Measurements from ENCODE around the gene OSBPL7.

Gene OSBPL7

GRCh38 chr17:47789611-47790561 is 31.7 kb downstream of the OSBPL7 start (continued):
- no peak for TF ChIP-seq ZNF549 (tag by site-specific recombination; IDR thresholded peaks at IDR 0.05)
- TF ChIP-seq ZNF366 (tag by site-specific recombination; conservative IDR thresholded peaks at IDR 0.05): 0 out of 2 replicates have a peak, but pooled peaks have one; percentile 31
- no peak for TF ChIP-seq RBAK (tag by site-specific recombination; IDR thresholded peaks at IDR 0.05)
- peak; percentile 42; the same call in 1 of the 2 replicates for TF ChIP-seq ZNF394 (tag by site-specific recombination; IDR thresholded peaks at IDR 0.05; ENCODE audit: borderline replicate concordance)
- no peak for TF ChIP-seq ZNF175 (tag by site-specific recombination; IDR thresholded peaks at IDR 0.05)
- no peak for TF ChIP-seq ZNF423 (tag by site-specific recombination; IDR thresholded peaks at IDR 0.05)
- TF ChIP-seq, protein P1, sequence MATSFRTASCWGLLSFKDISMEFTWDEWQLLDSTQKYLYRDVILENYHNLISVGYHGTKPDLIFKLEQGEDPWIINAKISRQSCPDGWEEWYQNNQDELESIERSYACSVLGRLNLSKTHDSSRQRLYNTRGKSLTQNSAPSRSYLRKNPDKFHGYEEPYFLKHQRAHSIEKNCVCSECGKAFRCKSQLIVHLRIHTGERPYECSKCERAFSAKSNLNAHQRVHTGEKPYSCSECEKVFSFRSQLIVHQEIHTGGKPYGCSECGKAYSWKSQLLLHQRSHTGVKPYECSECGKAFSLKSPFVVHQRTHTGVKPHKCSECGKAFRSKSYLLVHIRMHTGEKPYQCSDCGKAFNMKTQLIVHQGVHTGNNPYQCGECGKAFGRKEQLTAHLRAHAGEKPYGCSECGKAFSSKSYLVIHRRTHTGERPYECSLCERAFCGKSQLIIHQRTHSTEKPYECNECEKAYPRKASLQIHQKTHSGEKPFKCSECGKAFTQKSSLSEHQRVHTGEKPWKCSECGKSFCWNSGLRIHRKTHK (tag by site-specific recombination; IDR thresholded peaks at IDR 0.05): no peak
- no peak for TF ChIP-seq ZNF664 (tag by site-specific recombination; IDR thresholded peaks at IDR 0.05)
- TF ChIP-seq ZNF571 (tag by site-specific recombination; IDR thresholded peaks at IDR 0.05): no peak
- TF ChIP-seq ZNF391 (tag by site-specific recombination; IDR thresholded peaks at IDR 0.05; ENCODE audit: borderline replicate concordance, low read depth): no peak
- TF ChIP-seq ZBTB8A (tag by site-specific recombination; IDR thresholded peaks at IDR 0.05): peak; percentile 42; the same call in 1 of the 2 replicates
- TF ChIP-seq ZNF785 (tag by site-specific recombination; IDR thresholded peaks at IDR 0.05): no peak
- TF ChIP-seq ZNF558 (tag by site-specific recombination; IDR thresholded peaks at IDR 0.05): no peak
- TF ChIP-seq TRIM28 (IDR thresholded peaks at IDR 0.05; ENCODE audit: borderline replicate concordance, low read length): no peak
- TF ChIP-seq ZNF239 (tag by site-specific recombination; IDR thresholded peaks at IDR 0.05): no peak
- no peak for TF ChIP-seq ZNF146 (tag by site-specific recombination; IDR thresholded peaks at IDR 0.05)
- peak; percentile 77 for TF ChIP-seq ZBTB17 (tag by site-specific recombination; IDR thresholded peaks at IDR 0.05)
- no peak for TF ChIP-seq ZNF148 (tag by site-specific recombination; IDR thresholded peaks at IDR 0.05; ENCODE audit: borderline replicate concordance)
- no peak for TF ChIP-seq TCF7L2 (IDR thresholded peaks at IDR 0.05; ENCODE audit: borderline replicate concordance, low read depth, low read length)
- no peak for TF ChIP-seq ZNF639 (tag by site-specific recombination; IDR thresholded peaks at IDR 0.05)
- no peak for TF ChIP-seq ZNF211 (tag by site-specific recombination; IDR thresholded peaks at IDR 0.05; ENCODE audit: low read depth)
- no peak for TF ChIP-seq ZNF354C (tag by site-specific recombination; IDR thresholded peaks at IDR 0.05; ENCODE audit: borderline replicate concordance, low read depth)
- no peak for TF ChIP-seq ZSCAN16 (tag by site-specific recombination; IDR thresholded peaks at IDR 0.05)
- TF ChIP-seq ZNF426 (tag by site-specific recombination; IDR thresholded peaks at IDR 0.05): no peak
- TF ChIP-seq ZBTB48 (tag by site-specific recombination; IDR thresholded peaks at IDR 0.05): no peak
- no peak for TF ChIP-seq GFI1B (tag by site-specific recombination; IDR thresholded peaks at IDR 0.05)
- TF ChIP-seq ZBTB1 (tag by site-specific recombination; IDR thresholded peaks at IDR 0.05): no peak
- TF ChIP-seq ZNF548 (tag by site-specific recombination; IDR thresholded peaks at IDR 0.05): no peak
- TF ChIP-seq HOXD13 (CRISPR knock-in tag; IDR thresholded peaks at IDR 0.05; ENCODE audit: borderline replicate concordance): no peak
- TF ChIP-seq BCL6B (tag by site-specific recombination; IDR thresholded peaks at IDR 0.05): no peak
- TF ChIP-seq ZNF10 (tag by site-specific recombination; IDR thresholded peaks at IDR 0.05): no peak
- TF ChIP-seq, protein P2, sequence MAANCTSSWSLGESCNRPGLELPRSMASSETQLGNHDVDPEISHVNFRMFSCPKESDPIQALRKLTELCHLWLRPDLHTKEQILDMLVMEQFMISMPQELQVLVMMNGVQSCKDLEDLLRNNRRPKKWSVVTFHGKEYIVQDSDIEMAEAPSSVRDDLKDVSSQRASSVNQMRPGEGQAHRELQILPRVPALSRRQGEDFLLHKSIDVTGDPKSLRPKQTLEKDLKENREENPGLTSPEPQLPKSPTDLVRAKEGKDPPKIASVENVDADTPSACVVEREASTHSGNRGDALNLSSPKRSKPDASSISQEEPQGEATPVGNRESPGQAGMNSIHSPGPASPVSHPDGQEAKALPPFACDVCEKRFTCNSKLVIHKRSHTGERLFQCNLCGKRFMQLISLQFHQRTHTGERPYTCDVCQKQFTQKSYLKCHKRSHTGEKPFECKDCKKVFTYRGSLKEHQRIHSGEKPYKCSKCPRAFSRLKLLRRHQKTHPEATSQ (tag by site-specific recombination; IDR thresholded peaks at IDR 0.05): peak; percentile 13; the same call in 1 of the 2 replicates
- TF ChIP-seq ZNF610 (tag by site-specific recombination; IDR thresholded peaks at IDR 0.05; ENCODE audit: borderline replicate concordance): no peak

Data from HEK293 (cell line).